Neural progenitor cell (in vitro differentiated cells): Measurements from ENCODE around the gene ARID4B. TPM values are rescaled to one million over a fixed set of nuclear protein-coding genes. Genes with fewer than 3 reads are reported as not detected.
"Not testable (repeated sequence)": the region's sequence is repeated elsewhere in the genome, so short reads cannot be mapped to it uniquely, and the experiment has no call there.

ENCODE experiments used
- DNase-seq: peaks from one replicate; pipeline ENCODE4 v3.0.0-alpha.2; 2016; ENCODE audit warnings: low spot score
- H2AFZ ChIP-seq: fragments of 200-600 bp; sonication (generic); replicated peaks from 2 replicates; pipeline ENCODE4 v1.6.1; 2016; ENCODE audit warnings: antibody characterized with exemption
- H3F3A ChIP-seq: fragments of 200-600 bp; sonication (generic); 2 replicates; pipeline ENCODE4 v1.6.1; 2016; ENCODE audit warnings: antibody characterized with exemption, low read depth
- H3K27ac ChIP-seq: fragments of 200-600 bp; sonication (generic); 2 replicates; pipeline ENCODE4 v1.5.1; 2016; ENCODE audit warnings: mild to moderate bottlenecking
- H3K27me3 ChIP-seq: fragments of 200-600 bp; sonication (generic); 2 replicates; pipeline ENCODE4 v1.6.1; 2016; ENCODE audit warnings: mild to moderate bottlenecking, moderate library complexity
- H3K36me3 ChIP-seq: fragments of 200-600 bp; sonication (generic); 2 replicates; pipeline ENCODE4 v1.5.1; 2016
- H3K4me1 ChIP-seq: fragments of 200-600 bp; sonication (generic); 2 replicates; pipeline ENCODE4 v1.6.1; 2016; ENCODE audit warnings: mixed run types
- H3K4me2 ChIP-seq: fragments of 200-600 bp; sonication (generic); 2 replicates; pipeline ENCODE4 v1.6.1; 2016
- H3K4me3 ChIP-seq: fragments of 200-600 bp; sonication (generic); 2 replicates; pipeline ENCODE4 v1.5.1; 2016
- H3K79me2 ChIP-seq: fragments of 200-600 bp; sonication (generic); 2 replicates; pipeline ENCODE4 v1.6.1; 2016; ENCODE audit warnings: low read depth
- H3K9ac ChIP-seq: fragments of 200-600 bp; sonication (generic); 2 replicates; pipeline ENCODE4 v1.6.1; 2016
- H3K9me3 ChIP-seq: fragments of 200-600 bp; sonication (generic); 2 replicates; pipeline ENCODE4 v1.5.1; 2016; ENCODE audit warnings: low read depth
- H4K20me1 ChIP-seq: fragments of 200-600 bp; sonication (generic); 2 replicates; pipeline ENCODE4 v1.6.1; 2016; ENCODE audit warnings: low read depth
- H3K27ac Mint-ChIP-seq: 3 replicates; pipeline ENCODE4 v1.8.0; 2021; ENCODE audit warnings: mixed read lengths
- H3K27me3 Mint-ChIP-seq: 2 replicates; pipeline ENCODE4 v1.8.0; 2022; ENCODE audit warnings: low read depth, mild to moderate bottlenecking, inconsistent platforms, moderate library complexity, mixed read lengths; ENCODE audit not compliant: insufficient read depth
- H3K36me3 Mint-ChIP-seq: 3 replicates; pipeline ENCODE4 v1.8.0; 2021; ENCODE audit warnings: mixed read lengths
- H3K4me1 Mint-ChIP-seq: 3 replicates; pipeline ENCODE4 v1.8.0; 2021; ENCODE audit warnings: mixed read lengths
- H3K4me3 Mint-ChIP-seq: 3 replicates; pipeline ENCODE4 v1.8.0; 2021; ENCODE audit warnings: mild to moderate bottlenecking, moderate library complexity, mixed read lengths
- H3K9me3 Mint-ChIP-seq: 3 replicates; pipeline ENCODE4 v1.8.0; 2020; ENCODE audit warnings: mixed read lengths
- EZH2 ChIP-seq: fragments of 200-600 bp; sonication (generic); IDR thresholded peaks from 2 replicates; pipeline ENCODE4 v1.6.1; 2017; ENCODE audit warnings: antibody characterized with exemption, mild to moderate bottlenecking, moderate library complexity
- EZH2phosphoT487 ChIP-seq: fragments of 200-600 bp; sonication (generic); IDR thresholded peaks from 2 replicates; pipeline ENCODE4 v1.6.1; 2017; ENCODE audit warnings: antibody characterized with exemption
- total RNA-seq: library from RNA; depleted of rRNA; stranded (reverse); fragments of >200 nt; gene quantifications from 2 replicates; pipeline ENCODE4 v1.2.3, GENCODE V29; 2015; ENCODE audit warnings: low replicate concordance
- TF ChIP-seq, protein P1 (sequence below): fragments of 200-600 bp; sonication (generic); IDR thresholded peaks from 2 replicates; pipeline ENCODE4 v1.5.1; 2017; ENCODE audit warnings: antibody characterized with exemption, mild to moderate bottlenecking

The ARID4B gene
- total RNA-seq, 1 donor from 2014 or later = 65.8 TPM

DNA sequence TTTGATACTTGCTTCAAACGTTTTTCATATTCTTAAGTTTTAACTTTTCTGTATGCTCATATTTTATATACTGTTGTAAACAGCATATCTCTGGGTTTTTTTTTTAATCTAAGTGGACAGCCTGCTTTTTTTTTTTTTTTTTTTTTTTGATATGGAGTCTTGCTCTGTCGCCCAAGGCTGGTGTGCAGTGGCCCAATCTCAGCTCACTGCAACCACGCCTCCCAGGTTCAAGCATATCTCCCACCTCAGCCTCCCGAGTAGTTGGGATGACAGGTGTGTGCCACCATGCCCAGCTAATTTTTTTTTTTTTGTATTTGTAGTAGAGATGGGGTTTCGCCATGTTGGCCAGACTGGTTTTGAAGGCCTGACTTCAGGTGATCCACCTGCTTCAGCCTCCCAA lies 40.4 kb upstream of the ARID4B start:
- H3K79me2 ChIP-seq = peaks cover 57% of the 10 kb centered on the region
- H3K4me2 ChIP-seq = peak overlapping the region; percentile 87
- Mint-ChIP-seq H3K36me3 (peaks cover 4% of the 10 kb centered on the region), H3K27me3 (no peaks in the 10 kb centered on the region), H3K4me3 (peak overlapping the region; percentile 95), H3K27ac (no peak overlapping the region), H3K9me3 (no peaks in the 10 kb centered on the region), H3K4me1 (peaks cover 15% of the 10 kb centered on the region)
- peak overlapping the region; percentile 66 for H3K4me3 ChIP-seq
- H3K36me3 ChIP-seq = no peaks in the 10 kb centered on the region
- no peaks in the 10 kb centered on the region for H3K9me3 ChIP-seq
- no peaks in the 10 kb centered on the region for H3K27me3 ChIP-seq
- no peak overlapping the region for H3K9ac ChIP-seq
- no peak overlapping the region for H2AFZ ChIP-seq
- H3K4me1 ChIP-seq = peaks cover 4% of the 10 kb centered on the region
- peaks cover 13% of the 10 kb centered on the region for H3F3A ChIP-seq
- DNase-seq = no peak
- no peak for TF ChIP-seq EZH2
- TF ChIP-seq, protein P1, sequence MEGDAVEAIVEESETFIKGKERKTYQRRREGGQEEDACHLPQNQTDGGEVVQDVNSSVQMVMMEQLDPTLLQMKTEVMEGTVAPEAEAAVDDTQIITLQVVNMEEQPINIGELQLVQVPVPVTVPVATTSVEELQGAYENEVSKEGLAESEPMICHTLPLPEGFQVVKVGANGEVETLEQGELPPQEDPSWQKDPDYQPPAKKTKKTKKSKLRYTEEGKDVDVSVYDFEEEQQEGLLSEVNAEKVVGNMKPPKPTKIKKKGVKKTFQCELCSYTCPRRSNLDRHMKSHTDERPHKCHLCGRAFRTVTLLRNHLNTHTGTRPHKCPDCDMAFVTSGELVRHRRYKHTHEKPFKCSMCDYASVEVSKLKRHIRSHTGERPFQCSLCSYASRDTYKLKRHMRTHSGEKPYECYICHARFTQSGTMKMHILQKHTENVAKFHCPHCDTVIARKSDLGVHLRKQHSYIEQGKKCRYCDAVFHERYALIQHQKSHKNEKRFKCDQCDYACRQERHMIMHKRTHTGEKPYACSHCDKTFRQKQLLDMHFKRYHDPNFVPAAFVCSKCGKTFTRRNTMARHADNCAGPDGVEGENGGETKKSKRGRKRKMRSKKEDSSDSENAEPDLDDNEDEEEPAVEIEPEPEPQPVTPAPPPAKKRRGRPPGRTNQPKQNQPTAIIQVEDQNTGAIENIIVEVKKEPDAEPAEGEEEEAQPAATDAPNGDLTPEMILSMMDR = no peak
- TF ChIP-seq EZH2phosphoT487 = no peak
- no peaks in the 10 kb centered on the region for H4K20me1 ChIP-seq
- no peak overlapping the region for H3K27ac ChIP-seq

DNA sequence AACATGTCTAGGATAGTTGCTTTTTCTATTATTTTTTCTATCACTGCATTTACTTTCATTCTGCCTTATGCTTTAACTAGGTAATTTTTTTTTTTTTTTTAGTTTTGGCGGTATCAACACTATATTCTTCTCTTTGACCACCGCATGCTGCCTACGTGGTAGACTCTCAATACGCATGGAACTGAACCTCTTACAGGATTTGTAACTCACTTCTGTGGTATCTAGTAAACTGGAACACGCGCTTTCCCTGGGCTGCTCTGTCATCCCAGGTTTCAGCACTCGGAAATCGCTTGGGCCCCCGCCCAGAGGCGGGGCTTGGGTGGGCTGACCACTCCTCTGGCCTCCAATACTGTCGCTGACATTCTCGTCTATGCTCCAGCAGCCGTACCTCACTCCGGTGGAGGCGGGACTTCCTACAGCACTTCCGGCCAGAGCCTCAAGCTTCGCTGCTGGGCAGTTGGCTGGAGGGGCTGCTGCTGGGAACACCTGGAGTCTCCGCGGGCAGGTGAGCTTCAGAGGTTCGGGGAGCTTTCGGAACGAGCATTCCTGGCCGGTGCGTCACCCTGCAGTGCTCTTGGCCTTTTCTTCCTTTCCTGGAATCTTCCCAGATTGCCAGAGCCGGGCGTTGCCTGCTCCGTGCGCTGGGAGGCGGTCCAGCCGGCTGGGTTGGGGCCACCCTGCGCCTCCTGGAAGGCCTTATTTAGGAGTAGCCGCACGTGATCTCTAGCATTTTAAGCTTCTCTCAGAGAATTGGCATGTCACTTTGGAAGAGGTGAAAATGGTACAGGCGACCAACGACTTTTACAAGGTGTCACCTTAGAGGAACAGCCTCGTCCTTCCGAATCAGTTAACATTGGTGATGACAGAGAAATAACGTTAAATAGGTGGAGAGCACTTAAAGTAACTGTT lies 39.3 kb upstream of the ARID4B start, which contains the start of gene TBCE:
TSS of gene TBCE (plus strand) at position 428 of the 909 bp plus-strand sequence. CDS start 12,623 bp downstream, outside the sequence.
- Mint-ChIP-seq H3K36me3 (peaks cover 4% of the 10 kb centered on the region), H3K4me3 (peak within 1 kb of the TSS; percentile 95), H3K4me1 (peaks cover 15% of the 10 kb centered on the region), H3K27me3 (no peaks in the 10 kb centered on the region), H3K9me3 (no peaks in the 10 kb centered on the region), H3K27ac (peak within 1 kb of the TSS; percentile 74)
- Histone ChIP-seq H3K27me3 (no peaks in the 10 kb centered on the region), H3K36me3 (no peaks in the 10 kb centered on the region), H3K27ac (peak within 1 kb of the TSS; percentile 18), H4K20me1 (no peaks in the 10 kb centered on the region), H3K4me2 (peak within 1 kb of the TSS; percentile 87), H2AFZ (peak within 1 kb of the TSS; percentile 83), H3K4me1 (peaks cover 4% of the 10 kb centered on the region), H3K9me3 (no peaks in the 10 kb centered on the region), H3K9ac (peak within 1 kb of the TSS; percentile 39), H3F3A (peaks cover 13% of the 10 kb centered on the region), H3K4me3 (peak within 1 kb of the TSS; percentile 66), H3K79me2 (peaks cover 48% of the 10 kb centered on the region)
- DNase-seq = peak; percentile 97
- no peak for TF ChIP-seq EZH2phosphoT487
- TF ChIP-seq, protein P1 = peak; percentile 7

GRCh38 chr1:235366286-235366685 lies 38.3 kb upstream of the ARID4B start:
- peaks cover 4% of the 10 kb centered on the region for H3K36me3 Mint-ChIP-seq
- H3K4me1 Mint-ChIP-seq = peaks cover 15% of the 10 kb centered on the region
- no peak overlapping the region for H3K4me2 ChIP-seq
- no peaks in the 10 kb centered on the region for H3K27me3 Mint-ChIP-seq
- H3K9me3 ChIP-seq = no peaks in the 10 kb centered on the region
- TF ChIP-seq EZH2phosphoT487 = no peak
- TF ChIP-seq, protein P1 = no peak
- no peak for TF ChIP-seq EZH2
- H3K4me3 Mint-ChIP-seq = peak overlapping the region; percentile 64
- no peak overlapping the region for H3K9ac ChIP-seq
- peaks cover 38% of the 10 kb centered on the region for H3K79me2 ChIP-seq
- no peaks in the 10 kb centered on the region for H3K36me3 ChIP-seq
- peaks cover 13% of the 10 kb centered on the region for H3F3A ChIP-seq
- peak overlapping the region; percentile 3 for H2AFZ ChIP-seq
- H3K4me1 ChIP-seq = peaks cover 4% of the 10 kb centered on the region
- H4K20me1 ChIP-seq = no peaks in the 10 kb centered on the region
- H3K27ac ChIP-seq = no peak overlapping the region
- no peak overlapping the region for H3K4me3 ChIP-seq
- no peak overlapping the region for H3K27ac Mint-ChIP-seq
- no peaks in the 10 kb centered on the region for H3K9me3 Mint-ChIP-seq
- no peak for DNase-seq
- H3K27me3 ChIP-seq = no peaks in the 10 kb centered on the region

DNA sequence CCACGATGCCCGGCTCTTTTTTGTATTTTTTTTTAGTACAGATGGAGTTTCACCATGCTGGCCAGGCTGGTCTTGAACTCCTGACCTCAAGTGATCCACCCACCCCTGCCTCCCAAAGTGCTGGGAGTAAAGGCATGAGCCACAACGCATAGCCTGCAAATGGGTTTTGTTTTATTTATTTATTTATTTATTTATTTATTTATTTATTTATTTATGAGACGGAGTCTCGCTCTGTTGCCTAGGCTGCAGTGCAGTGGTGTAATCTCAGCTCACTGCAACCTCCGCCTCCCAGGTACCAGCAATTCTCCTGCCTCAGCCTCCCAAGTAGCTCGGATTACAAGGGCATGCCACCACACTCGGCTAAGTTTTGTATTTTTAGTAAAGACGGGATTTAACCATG lies 36.2 kb upstream of the ARID4B start:
- Histone ChIP-seq H3F3A (peaks cover 13% of the 10 kb centered on the region), H3K79me2 (peaks cover 17% of the 10 kb centered on the region)
- not testable (repeated sequence) for H3K4me1 ChIP-seq, H3K36me3 ChIP-seq, H3K9ac ChIP-seq, H3K27ac ChIP-seq, H3K9me3 Mint-ChIP-seq, H4K20me1 ChIP-seq, H3K4me3 ChIP-seq, H2AFZ ChIP-seq, H3K27me3 ChIP-seq, H3K27ac Mint-ChIP-seq, H3K4me2 ChIP-seq, DNase-seq, H3K4me3 Mint-ChIP-seq, H3K36me3 Mint-ChIP-seq, H3K9me3 ChIP-seq, H3K27me3 Mint-ChIP-seq
- H3K4me1 Mint-ChIP-seq = peaks cover 15% of the 10 kb centered on the region
